Measurements from ENCODE around the gene PRR19. TPM values are rescaled to one million over a fixed set of nuclear protein-coding genes. Genes with fewer than 3 reads are reported as not detected.

The PRR19 gene
- polyA plus RNA-seq, 2 donors, result 0.81 to 1.1 TPM

DNA sequence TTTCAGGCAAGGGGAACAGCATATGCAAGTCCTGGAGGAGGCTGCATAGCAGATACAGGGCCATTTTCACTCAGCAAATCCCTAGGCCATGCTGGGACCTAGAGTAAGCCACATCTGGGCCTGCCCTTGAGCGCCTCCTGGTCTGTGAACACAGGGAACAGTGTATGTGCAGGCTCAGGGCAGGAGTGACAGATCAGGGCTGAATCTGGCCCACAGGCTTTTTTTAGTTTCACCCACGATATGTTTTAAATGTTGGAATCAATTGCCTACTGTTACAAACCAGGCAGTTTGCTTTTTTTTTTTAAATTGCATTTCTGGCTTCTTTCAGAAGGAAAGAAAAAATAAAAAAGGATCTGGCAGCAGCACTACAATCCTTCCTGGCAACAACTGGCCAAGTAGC, 9.7 kb downstream of the PRR19 start:
- H3K9me3 ChIP-seq (ENCODE audit: control insufficient read depth in 2 of 2, insufficient read depth in 1 of 2, low read depth in 1 of 2, low read length in 1 of 2), result no peaks in the 10 kb centered on the region
- no peaks in the 10 kb centered on the region for H3K36me3 ChIP-seq (ENCODE audit: control insufficient read depth in 2 of 2, insufficient read depth in 2 of 2, low read length in 1 of 2)
- H3K4me1 ChIP-seq (ENCODE audit: control insufficient read depth in 2 of 2, insufficient read depth in 2 of 2, low read length in 1 of 2), result peaks cover 8 to 9% of the 10 kb centered on the region in 2 donors
- H3K27me3 ChIP-seq (ENCODE audit: control insufficient read depth in 1 of 2, insufficient read depth in 2 of 2, low read length in 2 of 2), result peaks cover 0 to 9% of the 10 kb centered on the region in 2 donors
- H3K4me3 ChIP-seq (ENCODE audit: low read depth in 1 of 2, low read length in 2 of 2), result no peak overlapping the region
- H3K27ac ChIP-seq (ENCODE audit: low read depth in 2 of 2, low read length in 1 of 2), result no peak overlapping the region
- WGBS, 2 donors, result 68 to 86% methylated on average over 2 of the region's 2 CpGs

GRCh38 chr19:42312370-42312769, 10.4 kb downstream of the PRR19 start:
- Histone ChIP-seq H3K4me1 (ENCODE audit: control insufficient read depth in 2 of 2, insufficient read depth in 2 of 2, low read length in 1 of 2) (peaks cover 8 to 9% of the 10 kb centered on the region in 2 donors), H3K4me3 (ENCODE audit: low read depth in 1 of 2, low read length in 2 of 2) (no peak overlapping the region), H3K36me3 (ENCODE audit: control insufficient read depth in 2 of 2, insufficient read depth in 2 of 2, low read length in 1 of 2) (no peaks in the 10 kb centered on the region), H3K27ac (ENCODE audit: low read depth in 2 of 2, low read length in 1 of 2) (no peak overlapping the region), H3K27me3 (ENCODE audit: control insufficient read depth in 1 of 2, insufficient read depth in 2 of 2, low read length in 2 of 2) (peaks cover 0 to 9% of the 10 kb centered on the region in 2 donors), H3K9me3 (ENCODE audit: control insufficient read depth in 2 of 2, insufficient read depth in 1 of 2, low read depth in 1 of 2, low read length in 1 of 2) (no peaks in the 10 kb centered on the region)
- WGBS, 2 donors, result 82 to 87% methylated on average over 5 of the region's 5 CpGs

DNA sequence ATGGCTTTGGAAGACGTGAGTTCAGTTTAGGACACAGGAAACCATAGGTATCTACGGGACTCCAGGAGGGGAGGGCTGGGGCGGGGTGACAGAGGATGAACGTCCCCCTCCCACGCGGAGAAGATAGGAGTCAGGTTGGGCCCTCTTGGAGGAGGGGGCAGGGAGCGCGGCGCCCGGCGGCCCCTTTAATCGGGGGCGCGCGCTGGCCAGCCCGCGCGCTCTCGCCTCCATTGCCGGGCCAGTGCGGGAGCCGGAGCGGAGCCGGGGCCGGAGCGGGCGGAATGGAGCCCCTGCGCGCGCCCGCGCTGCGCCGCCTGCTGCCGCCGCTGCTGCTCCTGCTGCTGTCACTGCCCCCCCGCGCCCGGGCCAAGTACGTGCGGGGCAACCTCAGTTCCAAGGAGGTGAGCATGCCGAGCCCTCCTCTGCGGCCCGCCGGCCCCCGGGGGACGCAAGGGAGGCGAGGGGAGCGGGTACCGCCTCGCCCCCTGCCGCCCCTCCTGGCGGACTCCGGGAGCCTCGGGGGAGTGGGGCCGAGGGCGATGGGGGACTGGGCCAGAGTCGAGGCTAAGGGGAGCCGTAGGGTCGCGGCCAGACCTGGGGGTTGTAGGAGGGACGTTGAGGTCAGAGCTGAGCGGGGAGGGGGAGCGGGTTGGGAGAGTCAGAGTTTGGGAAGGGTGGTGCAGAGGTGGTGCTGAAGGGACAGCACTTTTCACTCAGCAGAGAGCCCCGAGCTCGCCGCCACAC, 11.3 kb downstream of the PRR19 start, which contains the start of gene TMEM145:
Gene TMEM145, plus strand, starts transcription at position 214 of the 744 bp plus-strand sequence. Its CDS starts 68 bp downstream, at position 282.
- H3K4me1 ChIP-seq (ENCODE audit: control insufficient read depth in 2 of 2, insufficient read depth in 2 of 2, low read length in 1 of 2), result peaks cover 8 to 9% of the 10 kb centered on the region in 2 donors
- H3K36me3 ChIP-seq (ENCODE audit: control insufficient read depth in 2 of 2, insufficient read depth in 2 of 2, low read length in 1 of 2), result no peaks in the 10 kb centered on the region
- WGBS, 2 donors, result 1 to 2% methylated on average over 59 to 67 of the region's 67 CpGs
- no peaks in the 10 kb centered on the region for H3K9me3 ChIP-seq (ENCODE audit: control insufficient read depth in 2 of 2, insufficient read depth in 1 of 2, low read depth in 1 of 2, low read length in 1 of 2)
- H3K27ac ChIP-seq (ENCODE audit: low read depth in 2 of 2, low read length in 1 of 2), result no peak within 1 kb of the TSS
- peak within 1 kb of the TSS in 1 of 2 donors; percentile 52 for H3K4me3 ChIP-seq (ENCODE audit: low read depth in 1 of 2, low read length in 2 of 2)
- peaks cover 0 to 9% of the 10 kb centered on the region in 2 donors for H3K27me3 ChIP-seq (ENCODE audit: control insufficient read depth in 1 of 2, insufficient read depth in 2 of 2, low read length in 2 of 2)

DNA sequence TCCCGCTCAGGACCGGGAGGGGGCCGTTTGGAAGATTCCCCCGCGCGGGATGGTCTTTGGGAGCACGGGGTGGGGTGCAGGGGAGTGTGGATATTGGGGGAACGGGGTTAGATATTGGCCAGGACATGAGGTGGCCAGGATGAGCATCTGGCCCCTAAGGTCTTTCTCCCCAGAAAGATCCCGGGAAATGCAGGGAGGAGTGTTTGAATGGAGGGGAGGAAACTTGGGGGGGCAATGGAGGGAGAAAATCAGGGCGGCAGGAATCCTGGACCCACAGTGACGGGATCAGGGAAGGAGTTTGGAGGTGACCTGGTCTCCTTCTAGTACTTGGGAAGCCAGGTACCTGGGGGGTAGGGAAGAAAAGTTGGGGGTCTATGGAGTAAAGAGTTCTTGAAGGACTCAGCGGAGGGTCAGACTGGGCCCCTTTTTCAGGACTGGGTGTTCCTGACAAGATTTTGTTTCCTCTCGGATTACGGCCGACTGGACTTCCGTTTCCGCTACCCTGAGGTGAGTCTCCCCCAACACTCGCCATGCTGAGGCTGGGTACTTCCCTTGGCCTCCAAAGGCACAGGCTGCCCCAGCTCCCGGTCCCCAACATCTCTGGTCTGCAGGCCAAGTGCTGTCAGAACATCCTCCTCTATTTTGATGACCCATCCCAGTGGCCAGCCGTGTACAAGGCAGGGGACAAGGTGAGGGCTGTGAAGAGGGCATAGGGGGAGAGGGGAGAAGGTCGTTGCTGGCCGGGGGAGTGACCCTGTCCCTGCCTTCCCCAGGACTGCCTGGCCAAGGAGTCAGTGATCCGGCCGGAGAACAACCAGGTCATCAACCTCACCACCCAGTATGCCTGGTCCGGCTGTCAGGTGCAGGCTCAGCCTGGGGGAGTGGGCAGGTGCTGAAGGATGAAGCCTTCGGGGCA, 12.2 kb downstream of the PRR19 start:
- Histone ChIP-seq H3K9me3 (ENCODE audit: control insufficient read depth in 2 of 2, insufficient read depth in 1 of 2, low read depth in 1 of 2, low read length in 1 of 2) (no peaks in the 10 kb centered on the region), H3K4me3 (ENCODE audit: low read depth in 1 of 2, low read length in 2 of 2) (no peak overlapping the region), H3K27ac (ENCODE audit: low read depth in 2 of 2, low read length in 1 of 2) (no peak overlapping the region), H3K4me1 (ENCODE audit: control insufficient read depth in 2 of 2, insufficient read depth in 2 of 2, low read length in 1 of 2) (peaks cover 8 to 9% of the 10 kb centered on the region in 2 donors), H3K36me3 (ENCODE audit: control insufficient read depth in 2 of 2, insufficient read depth in 2 of 2, low read length in 1 of 2) (no peaks in the 10 kb centered on the region), H3K27me3 (ENCODE audit: control insufficient read depth in 1 of 2, insufficient read depth in 2 of 2, low read length in 2 of 2) (peaks cover 0 to 9% of the 10 kb centered on the region in 2 donors)
- 33 to 36% methylated on average over 26 of the region's 26 CpGs for WGBS, 2 donors

DNA sequence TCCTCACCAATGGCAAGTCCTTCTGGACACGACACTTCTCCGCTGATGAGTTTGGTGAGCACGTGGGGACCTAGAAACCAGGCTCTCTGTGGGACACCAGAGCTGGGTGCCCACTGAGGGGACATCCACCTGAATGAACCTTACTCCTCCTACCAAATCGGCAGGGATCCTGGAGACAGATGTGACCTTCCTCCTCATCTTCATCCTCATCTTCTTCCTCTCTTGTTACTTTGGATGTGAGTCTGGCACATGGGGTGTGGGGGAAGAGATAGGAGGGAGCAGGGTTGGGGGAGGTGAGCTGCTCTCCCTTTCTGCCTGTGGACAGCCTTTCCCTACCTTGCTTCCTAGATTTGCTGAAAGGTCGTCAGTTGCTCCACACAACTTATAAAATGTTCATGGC, 13.1 kb downstream of the PRR19 start:
- no peaks in the 10 kb centered on the region for H3K9me3 ChIP-seq (ENCODE audit: control insufficient read depth in 2 of 2, insufficient read depth in 1 of 2, low read depth in 1 of 2, low read length in 1 of 2)
- peaks cover 8 to 9% of the 10 kb centered on the region in 2 donors for H3K4me1 ChIP-seq (ENCODE audit: control insufficient read depth in 2 of 2, insufficient read depth in 2 of 2, low read length in 1 of 2)
- no peak overlapping the region for H3K4me3 ChIP-seq (ENCODE audit: low read depth in 1 of 2, low read length in 2 of 2)
- H3K27ac ChIP-seq (ENCODE audit: low read depth in 2 of 2, low read length in 1 of 2), result no peak overlapping the region
- H3K36me3 ChIP-seq (ENCODE audit: control insufficient read depth in 2 of 2, insufficient read depth in 2 of 2, low read length in 1 of 2), result no peaks in the 10 kb centered on the region
- H3K27me3 ChIP-seq (ENCODE audit: control insufficient read depth in 1 of 2, insufficient read depth in 2 of 2, low read length in 2 of 2), result peaks cover 0 to 9% of the 10 kb centered on the region in 2 donors
- 75 to 79% methylated on average over 5 of the region's 5 CpGs for WGBS, 2 donors

DNA sequence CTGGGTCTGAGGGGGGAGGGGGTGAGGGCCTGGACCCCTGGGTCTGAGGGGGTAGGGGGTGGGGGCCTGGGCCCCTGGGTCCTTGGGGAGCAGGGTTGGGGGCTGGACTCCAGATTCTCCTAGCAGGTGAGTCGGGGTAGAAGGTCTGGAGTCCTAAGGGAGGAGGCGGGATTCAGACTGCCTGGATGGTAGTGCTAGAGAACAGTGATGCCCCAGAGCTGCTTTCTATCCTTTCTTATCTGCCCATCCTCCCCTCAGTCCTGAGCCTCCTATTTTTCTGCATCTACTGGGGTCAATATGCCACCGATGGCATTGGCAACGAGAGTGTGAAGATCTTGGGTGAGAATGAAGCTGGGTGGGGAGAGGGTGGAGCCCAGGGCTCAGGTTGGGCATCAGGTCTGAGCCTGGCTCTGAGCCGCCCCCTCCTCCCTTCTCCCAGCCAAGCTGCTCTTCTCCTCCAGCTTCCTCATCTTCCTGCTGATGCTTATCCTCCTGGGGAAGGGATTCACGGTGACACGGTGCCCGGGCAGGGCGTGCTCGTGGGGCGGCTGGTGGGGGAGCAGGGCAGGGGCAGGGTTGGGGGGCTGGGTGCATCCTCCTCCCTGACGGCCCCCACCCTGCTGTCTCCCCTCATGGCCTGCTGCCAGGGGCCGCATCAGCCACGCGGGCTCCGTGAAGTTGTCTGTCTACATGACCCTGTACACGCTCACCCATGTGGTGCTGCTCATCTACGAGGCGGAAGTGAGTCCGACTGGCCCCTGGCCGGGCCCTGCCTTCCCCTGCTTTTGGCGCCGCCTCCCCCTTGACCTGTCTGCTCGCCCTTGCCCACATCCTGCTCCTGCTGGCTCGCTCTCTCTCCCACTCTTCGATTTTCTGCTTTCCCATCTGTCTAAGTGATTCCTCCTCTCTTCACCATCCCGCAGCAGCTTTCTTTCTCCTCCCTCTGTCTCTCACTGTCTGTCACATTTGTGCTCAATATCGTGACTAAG, 14.6 kb downstream of the PRR19 start:
- no peak overlapping the region for H3K4me3 ChIP-seq (ENCODE audit: low read depth in 1 of 2, low read length in 2 of 2)
- no peak overlapping the region for H3K27ac ChIP-seq (ENCODE audit: low read depth in 2 of 2, low read length in 1 of 2)
- no peaks in the 10 kb centered on the region for H3K9me3 ChIP-seq (ENCODE audit: control insufficient read depth in 2 of 2, insufficient read depth in 1 of 2, low read depth in 1 of 2, low read length in 1 of 2)
- 38 to 44% methylated on average over 26 to 28 of the region's 28 CpGs for WGBS, 2 donors
- peaks cover 0 to 9% of the 10 kb centered on the region in 2 donors for H3K27me3 ChIP-seq (ENCODE audit: control insufficient read depth in 1 of 2, insufficient read depth in 2 of 2, low read length in 2 of 2)
- H3K4me1 ChIP-seq (ENCODE audit: control insufficient read depth in 2 of 2, insufficient read depth in 2 of 2, low read length in 1 of 2), result peaks cover 8 to 9% of the 10 kb centered on the region in 2 donors
- H3K36me3 ChIP-seq (ENCODE audit: control insufficient read depth in 2 of 2, insufficient read depth in 2 of 2, low read length in 1 of 2), result no peaks in the 10 kb centered on the region

- Histone ChIP-seq H3K9me3 (ENCODE audit: control insufficient read depth in 2 of 2, insufficient read depth in 1 of 2, low read depth in 1 of 2, low read length in 1 of 2) (no peaks in the 10 kb centered on the region), H3K27ac (ENCODE audit: low read depth in 2 of 2, low read length in 1 of 2) (no peak overlapping the region), H3K4me1 (ENCODE audit: control insufficient read depth in 2 of 2, insufficient read depth in 2 of 2, low read length in 1 of 2) (peaks cover 8 to 9% of the 10 kb centered on the region in 2 donors), H3K4me3 (ENCODE audit: low read depth in 1 of 2, low read length in 2 of 2) (no peak overlapping the region), H3K36me3 (ENCODE audit: control insufficient read depth in 2 of 2, insufficient read depth in 2 of 2, low read length in 1 of 2) (no peaks in the 10 kb centered on the region), H3K27me3 (ENCODE audit: control insufficient read depth in 1 of 2, insufficient read depth in 2 of 2, low read length in 2 of 2) (peaks cover 0 to 9% of the 10 kb centered on the region in 2 donors)
- WGBS, 2 donors, result 84 to 87% methylated on average over 13 of the region's 13 CpGs
Measured at GRCh38 chr19:42317535-42317934, 15.6 kb downstream of the PRR19 start.

DNA sequence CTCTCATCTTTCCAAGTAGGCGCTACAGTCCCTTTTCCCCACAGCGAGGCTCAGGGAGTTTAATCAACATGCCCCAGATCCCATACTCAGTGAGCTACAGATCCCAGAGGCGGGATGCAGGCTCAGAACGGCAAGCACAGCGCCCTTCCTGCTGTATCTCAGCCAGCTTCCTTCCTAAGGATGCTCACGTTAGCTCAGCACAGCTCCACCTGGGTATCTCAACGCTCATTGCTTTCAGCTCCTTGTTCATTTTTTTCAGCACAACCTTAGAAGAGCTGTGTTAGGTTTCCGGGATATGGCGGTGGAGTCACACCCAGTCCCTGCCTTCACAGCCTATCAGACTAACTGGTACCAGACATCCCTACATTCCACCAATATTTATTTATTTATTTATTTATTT, 20.4 kb downstream of the PRR19 start:
- Histone ChIP-seq H3K9me3 (ENCODE audit: control insufficient read depth in 2 of 2, insufficient read depth in 1 of 2, low read depth in 1 of 2, low read length in 1 of 2) (no peaks in the 10 kb centered on the region), H3K27me3 (ENCODE audit: control insufficient read depth in 1 of 2, insufficient read depth in 2 of 2, low read length in 2 of 2) (peaks cover 0 to 12% of the 10 kb centered on the region in 2 donors), H3K36me3 (ENCODE audit: control insufficient read depth in 2 of 2, insufficient read depth in 2 of 2, low read length in 1 of 2) (no peaks in the 10 kb centered on the region), H3K27ac (ENCODE audit: low read depth in 2 of 2, low read length in 1 of 2) (no peak overlapping the region), H3K4me1 (ENCODE audit: control insufficient read depth in 2 of 2, insufficient read depth in 2 of 2, low read length in 1 of 2) (peaks cover 3 to 5% of the 10 kb centered on the region in 2 donors), H3K4me3 (ENCODE audit: low read depth in 1 of 2, low read length in 2 of 2) (no peak overlapping the region)
- 68 to 76% methylated on average over 9 of the region's 9 CpGs for WGBS, 2 donors

DNA sequence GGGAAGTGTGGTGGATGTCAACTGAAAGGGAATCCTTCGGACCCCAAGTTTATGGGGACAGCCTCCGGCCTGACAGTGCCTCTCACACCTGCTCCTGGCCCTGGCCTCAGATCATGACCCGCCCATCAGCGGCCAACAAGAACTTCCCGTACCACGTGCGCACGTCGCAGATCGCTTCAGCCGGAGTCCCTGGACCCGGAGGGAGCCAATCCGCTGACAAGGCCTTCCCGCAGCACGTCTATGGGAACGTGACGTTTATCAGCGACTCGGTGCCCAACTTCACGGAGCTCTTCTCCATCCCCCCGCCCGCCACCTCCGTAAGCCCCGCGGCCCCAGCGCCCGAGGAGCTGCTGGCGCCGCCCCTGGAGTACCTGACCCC, 21.5 kb downstream of the PRR19 start:
- H3K27me3 ChIP-seq (ENCODE audit: control insufficient read depth in 1 of 2, insufficient read depth in 2 of 2, low read length in 2 of 2), result peaks cover 0 to 12% of the 10 kb centered on the region in 2 donors
- H3K27ac ChIP-seq (ENCODE audit: low read depth in 2 of 2, low read length in 1 of 2), result no peak overlapping the region
- 27 to 36% methylated on average over 27 to 29 of the region's 29 CpGs for WGBS, 2 donors
- H3K4me1 ChIP-seq (ENCODE audit: control insufficient read depth in 2 of 2, insufficient read depth in 2 of 2, low read length in 1 of 2), result peaks cover 3 to 5% of the 10 kb centered on the region in 2 donors
- no peaks in the 10 kb centered on the region for H3K36me3 ChIP-seq (ENCODE audit: control insufficient read depth in 2 of 2, insufficient read depth in 2 of 2, low read length in 1 of 2)
- H3K4me3 ChIP-seq (ENCODE audit: low read depth in 1 of 2, low read length in 2 of 2), result peak overlapping the region in 1 of 2 donors; percentile 1
- H3K9me3 ChIP-seq (ENCODE audit: control insufficient read depth in 2 of 2, insufficient read depth in 1 of 2, low read depth in 1 of 2, low read length in 1 of 2), result no peaks in the 10 kb centered on the region
